Parathyroid adenoma (tissue), 2 donors: Measurements from ENCODE around the gene MARCHF6.

Source experiments
- H2AFZ ChIP-seq: fragments of 300-600 bp; sonication (generic); one replicate; pipeline ENCODE4 v1.7.0; 2017; ENCODE audit warnings: antibody characterized with exemption, mild to moderate bottlenecking
- H3K27ac ChIP-seq: fragments of 300-600 bp; sonication (generic); one replicate; pipeline ENCODE4 v1.7.0; 2017
- H3K27me3 ChIP-seq: fragments of 300-600 bp; sonication (generic); one replicate; pipeline ENCODE4 v1.7.0; 2017; ENCODE audit warnings: low read length; ENCODE audit not compliant: control insufficient read depth, insufficient read depth
- H3K36me3 ChIP-seq: fragments of 300-600 bp; sonication (generic); one replicate; pipeline ENCODE4 v1.7.0; 2017; ENCODE audit warnings: low read length; ENCODE audit not compliant: control insufficient read depth, insufficient read depth
- H3K4me1 ChIP-seq: fragments of 300-600 bp; sonication (generic); one replicate; pipeline ENCODE4 v1.7.0; 2017; ENCODE audit warnings: control low read depth
- H3K4me2 ChIP-seq: fragments of 300-600 bp; sonication (generic); one replicate; pipeline ENCODE4 v1.7.0; 2017; ENCODE audit warnings: low read length
- H3K4me3 ChIP-seq: fragments of 300-600 bp; sonication (generic); one replicate; pipeline ENCODE4 v1.7.0; 2017; ENCODE audit warnings: low read depth, low read length
- H3K79me2 ChIP-seq: fragments of 300-600 bp; sonication (generic); one replicate; pipeline ENCODE4 v1.7.0; 2017; ENCODE audit warnings: control low read depth
- H3K9ac ChIP-seq: fragments of 300-600 bp; sonication (generic); one replicate; pipeline ENCODE4 v1.7.0; 2017; ENCODE audit warnings: mild to moderate bottlenecking
- H3K9me3 ChIP-seq: fragments of 300-600 bp; sonication (generic); one replicate; pipeline ENCODE4 v1.7.0; 2017; ENCODE audit warnings: low read length; ENCODE audit not compliant: control insufficient read depth
- TF ChIP-seq, protein P1 (sequence below): fragments of 300-600 bp; sonication (generic); IDR thresholded peaks from one replicate; pipeline ENCODE4 v1.7.0; 2017; ENCODE audit warnings: antibody characterized with exemption, mild to moderate bottlenecking
- donor health status: primary hyperparathyroidism.

The MARCHF6 gene

DNA sequence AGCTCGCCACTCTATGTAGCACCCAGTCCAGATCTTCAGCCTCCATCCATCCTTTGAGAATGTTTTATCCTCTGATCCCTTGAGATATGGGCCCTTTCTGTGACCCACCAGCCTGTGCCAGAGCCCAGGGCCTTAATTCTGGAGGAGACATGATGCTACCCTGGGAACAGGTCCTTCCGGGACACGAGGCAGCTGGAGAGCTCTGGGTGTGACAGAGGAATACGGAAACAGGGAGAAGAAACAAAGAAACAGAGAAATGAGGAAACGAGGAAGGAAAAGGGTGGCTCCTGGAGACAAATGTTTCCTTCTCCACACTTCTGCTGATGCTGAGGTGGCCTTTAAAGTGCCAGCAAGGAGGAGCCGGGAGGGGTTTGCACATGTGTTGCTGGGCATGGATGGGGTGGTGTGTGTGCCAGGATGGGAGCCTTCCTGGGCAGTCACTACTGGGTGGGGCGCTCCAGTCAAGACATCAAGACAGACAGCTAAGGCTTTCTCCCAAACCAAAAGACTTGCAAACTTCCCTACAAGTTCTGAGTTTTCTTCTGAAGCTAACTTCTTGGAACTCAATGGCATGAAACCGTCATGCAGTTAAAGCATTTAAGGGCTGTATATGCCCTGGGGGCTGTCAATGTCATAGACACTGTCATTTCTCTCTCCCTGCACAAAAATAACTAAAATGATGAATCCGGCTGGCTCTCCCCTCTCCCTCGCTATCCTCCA, 22.8 kb upstream of the MARCHF6 start:
- peaks cover 12% of the 10 kb centered on the region for H3K4me1 ChIP-seq
- TF ChIP-seq, protein P1, sequence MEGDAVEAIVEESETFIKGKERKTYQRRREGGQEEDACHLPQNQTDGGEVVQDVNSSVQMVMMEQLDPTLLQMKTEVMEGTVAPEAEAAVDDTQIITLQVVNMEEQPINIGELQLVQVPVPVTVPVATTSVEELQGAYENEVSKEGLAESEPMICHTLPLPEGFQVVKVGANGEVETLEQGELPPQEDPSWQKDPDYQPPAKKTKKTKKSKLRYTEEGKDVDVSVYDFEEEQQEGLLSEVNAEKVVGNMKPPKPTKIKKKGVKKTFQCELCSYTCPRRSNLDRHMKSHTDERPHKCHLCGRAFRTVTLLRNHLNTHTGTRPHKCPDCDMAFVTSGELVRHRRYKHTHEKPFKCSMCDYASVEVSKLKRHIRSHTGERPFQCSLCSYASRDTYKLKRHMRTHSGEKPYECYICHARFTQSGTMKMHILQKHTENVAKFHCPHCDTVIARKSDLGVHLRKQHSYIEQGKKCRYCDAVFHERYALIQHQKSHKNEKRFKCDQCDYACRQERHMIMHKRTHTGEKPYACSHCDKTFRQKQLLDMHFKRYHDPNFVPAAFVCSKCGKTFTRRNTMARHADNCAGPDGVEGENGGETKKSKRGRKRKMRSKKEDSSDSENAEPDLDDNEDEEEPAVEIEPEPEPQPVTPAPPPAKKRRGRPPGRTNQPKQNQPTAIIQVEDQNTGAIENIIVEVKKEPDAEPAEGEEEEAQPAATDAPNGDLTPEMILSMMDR = no peak
- H3K27ac ChIP-seq = peak overlapping the region; percentile 33
- H3K4me2 ChIP-seq = no peak overlapping the region
- no peak overlapping the region for H3K4me3 ChIP-seq
- H3K79me2 ChIP-seq = no peaks in the 10 kb centered on the region
- H2AFZ ChIP-seq = peak overlapping the region; percentile 31
- H3K27me3 ChIP-seq = no peaks in the 10 kb centered on the region
- no peaks in the 10 kb centered on the region for H3K9me3 ChIP-seq
- H3K36me3 ChIP-seq = no peaks in the 10 kb centered on the region
- H3K9ac ChIP-seq = no peak overlapping the region

DNA sequence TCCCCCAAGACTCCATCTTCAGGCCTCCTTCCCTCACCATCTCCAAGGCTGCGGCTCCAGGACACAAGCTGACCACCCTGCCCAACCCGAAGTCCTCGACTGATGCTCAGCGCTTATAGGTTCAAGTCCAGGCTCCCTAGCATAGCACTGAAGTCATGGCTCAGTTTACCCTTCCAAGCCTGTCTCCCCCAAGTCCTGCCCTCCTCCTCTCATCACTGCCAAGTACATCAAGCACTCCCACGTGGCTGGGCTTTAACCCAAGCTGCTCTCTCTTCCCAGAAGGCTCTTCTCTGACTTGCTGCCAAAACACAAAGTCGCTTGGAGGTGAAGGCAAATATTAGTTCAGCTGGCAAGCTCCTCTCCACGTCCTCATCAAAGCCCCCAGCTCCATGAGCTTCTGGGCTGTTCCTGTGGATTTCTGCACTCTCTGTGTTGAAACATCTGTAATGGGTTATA, 22.1 kb upstream of the MARCHF6 start:
- peak overlapping the region; percentile 70 for H2AFZ ChIP-seq
- no peak overlapping the region for H3K4me3 ChIP-seq
- no peak overlapping the region for H3K4me2 ChIP-seq
- H3K27me3 ChIP-seq = no peaks in the 10 kb centered on the region
- H3K36me3 ChIP-seq = no peaks in the 10 kb centered on the region
- TF ChIP-seq, protein P1 = no peak
- peaks cover 12% of the 10 kb centered on the region for H3K4me1 ChIP-seq
- no peaks in the 10 kb centered on the region for H3K9me3 ChIP-seq
- H3K79me2 ChIP-seq = no peaks in the 10 kb centered on the region
- H3K27ac ChIP-seq = no peak overlapping the region
- no peak overlapping the region for H3K9ac ChIP-seq

DNA sequence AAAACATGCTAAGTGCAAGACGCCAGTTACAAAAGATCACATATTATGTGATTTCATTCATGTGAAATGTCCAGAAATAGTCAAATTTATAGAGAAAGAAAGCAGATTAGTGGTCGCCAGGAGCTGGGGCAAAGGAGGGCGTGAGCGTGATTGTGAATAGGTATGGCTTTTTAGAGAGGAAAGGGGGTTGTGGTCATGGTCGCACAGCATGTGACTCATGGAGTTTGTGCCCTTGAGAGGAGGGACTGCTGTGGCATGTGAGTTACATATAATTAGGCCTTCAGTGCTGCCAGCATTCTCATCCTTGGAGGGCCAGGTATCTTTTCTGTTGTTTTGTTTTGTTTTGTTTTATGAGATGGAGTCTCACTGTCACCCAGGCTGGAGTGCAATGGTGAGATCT, 21.2 kb upstream of the MARCHF6 start:
- no peaks in the 10 kb centered on the region for H3K9me3 ChIP-seq
- H3K36me3 ChIP-seq = no peaks in the 10 kb centered on the region
- TF ChIP-seq, protein P1 = no peak
- no peak overlapping the region for H3K9ac ChIP-seq
- no peaks in the 10 kb centered on the region for H3K27me3 ChIP-seq
- H3K27ac ChIP-seq = no peak overlapping the region
- no peak overlapping the region for H2AFZ ChIP-seq
- H3K79me2 ChIP-seq = no peaks in the 10 kb centered on the region
- H3K4me3 ChIP-seq = no peak overlapping the region
- H3K4me1 ChIP-seq = peaks cover 12% of the 10 kb centered on the region
- no peak overlapping the region for H3K4me2 ChIP-seq

DNA sequence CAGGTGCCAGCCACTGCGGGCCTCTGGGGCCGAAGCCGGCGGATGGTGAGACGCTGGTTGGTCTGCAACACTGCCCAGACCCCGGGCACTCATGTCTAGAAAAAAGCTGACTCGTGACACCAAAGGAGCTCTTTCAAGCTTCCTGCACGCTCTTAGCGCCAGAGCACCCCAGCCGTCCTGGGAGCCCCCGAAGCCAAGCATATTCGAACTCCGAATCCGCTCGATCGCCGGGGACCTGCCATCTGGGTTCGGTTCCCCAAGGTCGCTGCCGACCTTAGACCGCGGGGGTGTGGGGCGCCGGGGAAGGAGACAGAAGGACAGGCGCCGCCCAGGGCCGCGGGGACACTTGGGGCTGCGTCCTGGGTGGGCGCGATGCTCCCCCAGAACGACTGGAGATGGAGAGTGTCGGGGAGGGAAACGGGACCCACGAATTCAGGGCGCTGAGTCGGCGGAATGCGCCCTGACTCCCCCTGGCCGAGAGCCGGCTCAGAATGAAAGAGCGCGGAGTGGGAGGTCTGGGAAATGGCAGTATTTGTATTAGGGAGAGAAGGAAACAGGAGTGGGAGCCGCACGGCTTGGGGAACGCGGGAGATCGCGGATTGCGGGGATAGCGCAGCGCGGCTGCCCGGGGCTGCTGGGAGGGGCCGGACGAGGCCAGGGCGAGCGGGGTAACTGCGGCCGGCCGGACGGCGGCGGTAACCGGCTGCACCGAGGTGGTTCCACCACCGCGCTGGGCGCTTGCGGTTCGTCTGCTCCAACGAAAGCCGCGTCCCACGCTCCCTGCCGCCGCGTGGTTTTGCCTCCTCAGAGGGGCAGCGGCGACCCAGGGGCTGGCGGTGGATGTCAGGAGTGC, 20.1 kb upstream of the MARCHF6 start:
- Histone ChIP-seq H3K4me1 (peaks cover 12% of the 10 kb centered on the region), H3K36me3 (no peaks in the 10 kb centered on the region), H3K9me3 (no peaks in the 10 kb centered on the region), H3K9ac (peak overlapping the region; percentile 21), H3K27ac (no peak overlapping the region), H3K4me3 (peak overlapping the region; percentile 55), H2AFZ (peak overlapping the region; percentile 100), H3K4me2 (peak overlapping the region; percentile 71), H3K79me2 (no peaks in the 10 kb centered on the region), H3K27me3 (no peaks in the 10 kb centered on the region)
- TF ChIP-seq, protein P1 = no peak
